Activated T-cell treated with anti-CD3 and anti-CD28 coated beads, Interleukin-2, amount 50 U/mL, for 48 hours (primary cell): Measurements from ENCODE around the gene PDRG1.
"Not testable (repeated sequence)": the region's sequence is repeated elsewhere in the genome, so short reads cannot be mapped to it uniquely, and the experiment has no call there.

Experiments
- DNase-seq, 2 experiments: peaks; one replicate each; pipeline ENCODE4 v3.0.0-alpha.2; 2020

The PDRG1 gene

GRCh38 chr20:31925631-31926030 lies 26.2 kb downstream of the PDRG1 start:
- DNase-seq = no peak

- no peak for DNase-seq
Observed at GRCh38 chr20:31924561-31924960, 27.3 kb downstream of the PDRG1 start.

GRCh38 chr20:31923388-31924331 lies 28.2 kb downstream of the PDRG1 start:
- no peak for DNase-seq

GRCh38 chr20:31922588-31922987 lies 29.3 kb downstream of the PDRG1 start:
- no peak for DNase-seq

- no peak for DNase-seq
Observed at GRCh38 chr20:31922181-31922580, 29.7 kb downstream of the PDRG1 start.

GRCh38 chr20:31921480-31921879 lies 30.4 kb downstream of the PDRG1 start:
- not testable (repeated sequence) for DNase-seq

- no peak for DNase-seq
Observed at GRCh38 chr20:31920275-31920855, 31.5 kb downstream of the PDRG1 start.

- no peak for DNase-seq
Observed at GRCh38 chr20:31919410-31920155, 32.3 kb downstream of the PDRG1 start.

GRCh38 chr20:31918466-31919105 lies 33.3 kb downstream of the PDRG1 start:
- DNase-seq = no peak

GRCh38 chr20:31917962-31918412 lies 33.9 kb downstream of the PDRG1 start:
- not testable (repeated sequence) for DNase-seq

- no peak for DNase-seq
Observed at GRCh38 chr20:31916708-31917107, 35.1 kb downstream of the PDRG1 start.

GRCh38 chr20:31915491-31916280 lies 36.2 kb downstream of the PDRG1 start:
- DNase-seq = no peak

- DNase-seq = no peak
Observed at GRCh38 chr20:31914170-31914569, 37.7 kb downstream of the PDRG1 start.

- DNase-seq = no peak
Observed at GRCh38 chr20:31913431-31914157, 38.3 kb downstream of the PDRG1 start.

- DNase-seq = no peak
Observed at GRCh38 chr20:31910071-31910803, 41.6 kb downstream of the PDRG1 start.

- no peak for DNase-seq
Observed at GRCh38 chr20:31909253-31910070, 42.4 kb downstream of the PDRG1 start.

GRCh38 chr20:31908424-31908823 lies 43.4 kb downstream of the PDRG1 start:
- no peak for DNase-seq

GRCh38 chr20:31908016-31908415 lies 43.8 kb downstream of the PDRG1 start:
- DNase-seq = no peak

GRCh38 chr20:31907046-31907445 lies 44.8 kb downstream of the PDRG1 start:
- no peak for DNase-seq

- no peak for DNase-seq
Observed at GRCh38 chr20:31906001-31906400, 45.8 kb downstream of the PDRG1 start.
